ENCODE measurements around the gene CFAP46. TPM values are rescaled to one million over a fixed set of nuclear protein-coding genes. Genes with fewer than 3 reads are reported as not detected.

The CFAP46 gene
- total RNA-seq, 1 donor from 2014 or later, result 0.39 TPM

- DNase-seq, result no peak
Observed at GRCh38 chr10:132879408-132880127, 62.8 kb downstream of the CFAP46 start.

GRCh38 chr10:132878730-132879407 is 63.5 kb downstream of the CFAP46 start:
- DNase-seq, result no peak

GRCh38 chr10:132878091-132878729 is 64.2 kb downstream of the CFAP46 start:
- DNase-seq, result no peak

DNA sequence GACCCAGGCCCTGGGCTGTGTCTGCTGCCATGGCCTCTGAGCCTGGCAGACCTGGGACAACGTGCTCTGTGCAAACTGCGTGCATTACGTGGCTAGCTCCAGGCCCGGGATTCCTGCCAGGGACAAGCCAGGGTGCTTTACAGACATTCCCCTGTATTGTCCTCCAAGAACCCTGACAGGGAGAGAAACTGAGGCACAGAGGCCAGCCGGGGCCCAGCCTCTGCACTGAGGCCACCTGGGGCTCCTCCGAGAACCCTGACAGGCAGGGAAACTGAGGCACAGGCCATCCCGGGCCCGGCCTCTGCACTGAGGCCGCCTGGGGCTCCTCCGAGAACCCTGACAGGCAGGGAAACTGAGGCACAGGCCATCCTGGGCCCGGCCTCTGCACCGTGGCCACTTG is 64.9 kb downstream of the CFAP46 start:
- no peak for DNase-seq

DNA sequence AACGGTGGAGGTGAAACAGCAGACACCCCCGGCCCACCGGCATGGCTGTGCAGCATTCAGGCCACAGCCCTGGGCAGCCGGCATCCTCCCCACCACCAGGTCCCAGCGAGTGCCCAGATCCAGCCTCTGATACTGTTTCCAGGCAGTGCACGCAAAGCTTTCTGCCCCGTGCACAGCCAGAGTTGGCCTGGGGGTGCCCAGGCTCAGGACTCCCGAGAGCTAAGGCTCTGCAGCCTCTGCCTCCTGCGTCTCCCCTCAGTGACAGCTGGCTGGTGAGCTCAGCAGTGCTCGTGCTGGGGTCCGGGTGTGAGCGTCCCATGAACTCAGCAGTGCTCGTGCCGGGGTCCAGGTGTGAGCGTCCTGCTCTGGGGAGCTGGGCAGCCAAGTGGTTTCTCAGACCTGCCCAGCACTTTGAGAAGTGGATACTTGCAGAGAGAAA is 65.4 kb downstream of the CFAP46 start:
- DNase-seq, result no peak

DNA sequence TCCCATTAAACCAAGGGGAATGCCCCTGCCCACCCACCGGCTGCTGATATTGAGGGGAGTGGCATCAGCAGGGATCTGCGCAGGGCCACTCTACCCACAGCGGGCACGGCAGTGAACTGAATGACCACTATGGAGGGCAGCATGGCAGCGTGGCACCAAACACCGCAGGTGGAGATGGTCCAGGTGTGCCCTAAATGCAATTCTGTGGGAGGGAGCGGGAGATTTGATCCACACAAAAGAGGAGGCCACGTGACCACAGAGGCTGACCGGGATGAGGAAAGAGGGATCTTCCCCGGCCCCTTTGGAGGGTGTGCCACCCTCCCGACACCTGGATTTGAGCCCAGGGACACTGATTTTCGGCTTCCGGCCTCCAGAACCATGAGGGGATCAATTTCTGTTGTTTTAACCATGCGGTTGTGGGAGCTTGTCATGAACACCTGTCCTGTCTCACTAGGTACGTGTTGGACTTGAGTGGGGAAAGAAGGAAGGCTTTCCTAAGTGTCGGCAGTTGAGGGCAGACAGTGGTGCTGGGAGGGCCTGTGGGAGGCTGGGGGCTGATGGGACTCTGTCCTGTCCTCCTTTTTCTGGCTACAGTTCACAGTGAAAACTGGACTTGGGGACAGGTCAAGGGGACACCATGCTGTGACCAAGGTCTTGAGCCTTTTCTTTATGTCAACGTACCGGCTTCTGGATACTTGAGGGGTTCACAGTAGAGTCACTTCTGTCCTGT is 66.1 kb downstream of the CFAP46 start:
- DNase-seq, result no peak

- no peak for DNase-seq
Observed at GRCh38 chr10:132875435-132875834, 66.9 kb downstream of the CFAP46 start.

GRCh38 chr10:132873395-132873794 is 69.0 kb downstream of the CFAP46 start:
- no peak for DNase-seq

DNA sequence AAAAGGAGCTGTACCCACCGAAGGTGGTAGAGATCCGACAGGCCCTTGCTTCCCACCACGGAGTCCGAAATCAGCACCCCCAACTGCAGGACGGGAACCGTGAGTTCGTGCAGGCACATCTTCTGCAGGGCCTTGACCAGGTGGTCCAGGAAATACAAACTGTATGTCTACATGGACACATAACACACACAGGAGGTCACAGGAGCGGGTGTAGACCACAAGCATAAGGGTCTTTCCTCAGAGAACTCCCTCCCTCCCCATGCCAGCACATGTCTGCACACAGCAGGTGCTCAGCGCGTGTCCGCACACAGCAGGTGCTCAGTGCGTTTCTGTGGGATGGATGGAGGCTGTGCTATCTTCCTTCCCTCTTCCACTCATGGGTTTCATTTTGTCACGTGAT is 69.7 kb downstream of the CFAP46 start:
- no peak for DNase-seq

DNA sequence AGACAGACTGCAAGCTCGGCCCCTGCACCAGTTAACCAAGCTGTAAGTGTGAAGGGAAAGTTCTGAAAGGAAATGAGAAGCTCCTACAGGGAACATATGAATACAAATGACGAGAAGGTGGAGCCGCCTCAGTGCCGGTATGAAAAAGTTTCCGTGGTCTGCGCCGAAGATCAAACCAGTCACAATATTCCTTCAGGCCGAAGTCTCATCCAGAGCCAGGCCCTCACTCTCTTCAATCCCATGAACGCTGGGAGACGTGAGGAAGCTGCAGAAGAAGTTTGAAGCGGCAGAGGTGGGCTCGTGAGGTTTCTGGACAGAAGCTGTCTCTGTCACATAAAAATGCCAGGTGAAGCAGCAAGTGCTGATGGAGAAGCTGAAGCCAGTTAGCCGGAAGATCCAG is 71.9 kb downstream of the CFAP46 start:
- DNase-seq, result no peak

GRCh38 chr10:132869621-132870020 is 72.7 kb downstream of the CFAP46 start:
- no peak for DNase-seq

DNA sequence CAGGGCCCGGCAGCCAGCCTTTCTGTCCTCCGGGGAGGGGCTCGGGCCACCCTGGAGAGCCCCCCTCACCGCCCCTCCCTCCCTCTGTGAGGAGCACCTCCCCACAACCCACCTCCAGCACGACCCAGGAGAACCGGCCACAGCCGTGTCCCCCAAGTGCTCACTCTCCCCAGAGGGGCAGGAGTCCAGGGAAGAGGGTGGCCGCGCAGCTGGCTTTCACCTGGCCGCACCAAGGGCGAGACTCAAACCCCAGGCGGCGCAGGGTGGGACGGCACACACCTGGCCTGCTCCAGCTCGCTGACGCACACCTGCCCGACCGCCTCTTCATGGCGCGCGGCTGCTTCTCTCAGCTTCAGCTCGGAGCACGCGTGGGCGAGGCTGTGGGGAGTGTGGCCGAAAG is 73.4 kb downstream of the CFAP46 start:
- no peak for DNase-seq

DNA sequence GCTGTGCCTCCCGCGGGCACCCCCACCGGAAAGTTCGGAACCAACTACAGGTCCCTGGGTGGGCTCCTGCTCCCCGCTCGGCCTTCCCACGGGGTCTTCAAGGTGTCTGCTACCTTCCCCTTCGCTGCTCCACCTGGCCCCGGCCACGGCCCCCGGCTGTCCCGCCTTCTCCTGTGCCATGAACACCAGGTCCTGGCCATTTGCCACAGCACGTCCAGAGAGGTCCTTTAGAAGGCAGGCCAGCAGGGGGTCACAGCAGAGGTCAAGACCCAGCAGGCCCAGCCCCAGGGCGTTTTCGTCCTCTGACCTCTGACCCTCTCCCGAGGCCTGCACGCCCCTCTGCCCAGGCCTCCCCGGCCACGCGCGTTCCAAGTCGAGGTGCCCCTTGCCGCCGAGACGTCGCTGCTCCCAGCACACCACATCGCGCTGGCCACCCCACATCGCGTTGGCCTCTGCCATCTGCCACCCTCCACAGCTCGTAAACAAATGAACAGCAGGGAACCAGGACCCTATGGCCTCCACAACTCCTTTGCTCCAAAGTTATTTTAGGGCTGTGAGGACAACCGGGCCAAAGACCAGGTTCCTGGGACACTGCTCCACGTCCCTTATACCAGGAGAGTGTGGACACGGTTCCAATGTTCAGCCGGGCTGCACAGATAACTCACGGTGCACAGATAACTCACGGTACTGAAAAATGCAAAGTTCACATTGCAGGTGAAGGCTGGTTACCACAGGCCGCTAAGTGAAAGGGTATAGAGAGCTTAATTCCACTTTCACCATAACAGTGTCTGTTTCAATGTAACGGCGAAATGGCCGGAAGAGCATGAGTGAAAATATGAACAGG is 74.3 kb downstream of the CFAP46 start:
- no peak for DNase-seq

GRCh38 chr10:132866601-132867381 is 75.6 kb downstream of the CFAP46 start:
- no peak for DNase-seq

- no peak for DNase-seq
Observed at GRCh38 chr10:132865851-132866600, 76.3 kb downstream of the CFAP46 start.

GRCh38 chr10:132865171-132865631 is 77.2 kb downstream of the CFAP46 start:
- DNase-seq, result no peak

GRCh38 chr10:132862485-132863420 is 79.6 kb downstream of the CFAP46 start:
- DNase-seq, result no peak

DNA sequence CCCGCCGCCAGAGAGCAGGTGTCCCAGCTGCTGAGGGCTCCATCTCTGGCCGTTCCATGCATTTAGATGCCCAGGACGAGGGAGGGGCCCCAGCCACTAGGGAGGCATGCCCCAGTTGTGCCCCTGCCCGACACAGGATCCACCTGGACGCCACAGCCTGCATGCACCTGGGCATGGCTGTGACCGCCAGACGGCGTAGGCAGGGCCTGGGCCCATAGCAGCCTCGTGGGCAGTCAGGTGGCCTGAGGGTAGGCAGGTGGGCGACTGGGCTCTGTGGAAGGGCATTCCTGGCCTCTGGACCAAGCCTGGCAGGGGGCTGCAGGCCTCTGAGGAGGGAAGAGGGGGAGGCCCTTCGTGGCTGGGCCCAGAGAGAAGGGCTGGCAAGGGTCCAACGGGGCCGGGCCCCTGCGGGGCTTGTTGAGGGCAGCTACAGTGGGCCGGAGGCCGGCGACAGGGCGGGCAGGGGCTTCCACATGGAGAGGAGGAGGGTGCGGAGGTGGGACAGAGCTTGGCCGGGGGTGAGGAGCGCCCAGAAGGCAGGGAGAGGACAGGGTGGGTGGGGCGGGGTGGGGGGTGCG is 80.4 kb downstream of the CFAP46 start:
- DNase-seq, result no peak

Measured in skin of body (tissue), 2 donors.